Stomach (tissue), 9 donors: Measurements from ENCODE around the gene HTRA3. TPM values are rescaled to one million over a fixed set of nuclear protein-coding genes. Genes with fewer than 3 reads are reported as not detected.

Experiments
- DNase-seq, 2 donors: peaks; one replicate each; pipeline versions ENCODE4 v3.0.0 to v3.0.0-alpha.2; 2013 to 2019
- H3K27ac ChIP-seq, 5 donors: fragments of 200-600 bp in 4 of 5; sonication (generic) in 4 of 5; one replicate each; pipeline ENCODE4 v1.5.1; 2013 to 2019; ENCODE audit warnings: mild to moderate bottlenecking in 1 of 5, moderate library complexity in 1 of 5
- H3K27me3 ChIP-seq, 3 donors: fragments of 200-600 bp; sonication (generic); one replicate each; pipeline ENCODE4 v1.5.1; 2017 to 2019; ENCODE audit warnings: mixed run types in 1 of 3
- H3K36me3 ChIP-seq, 4 donors: fragments of 200-600 bp; sonication (generic); 1 replicate in 3 of 4; 2 replicates in 1 of 4; pipeline ENCODE4 v1.5.1; 2016 to 2019
- H3K4me1 ChIP-seq, 4 donors: fragments of 200-600 bp; sonication (generic); one replicate each; pipeline ENCODE4 v1.5.1; 2016 to 2019
- H3K4me3 ChIP-seq, 4 donors: fragments of 200-600 bp; sonication (generic) in 3 of 4; one replicate each; pipeline ENCODE4 v1.5.1; 2016 to 2019; ENCODE audit warnings: mild to moderate bottlenecking in 1 of 4
- H3K9me3 ChIP-seq, 4 donors: fragments of 200-600 bp; sonication (generic); one replicate each; pipeline ENCODE4 v1.5.1; 2016 to 2019
- EP300 ChIP-seq: sonication (generic); formaldehyde crosslinking; IDR thresholded peaks from one replicate; pipeline ENCODE4 v1.6.1; 2017; ENCODE audit warnings: antibody characterized with exemption
- POLR2A ChIP-seq, 4 donors: fragments of 450-650 bp; IDR thresholded peaks; one replicate each; pipeline ENCODE4 v1.6.1; 2016; ENCODE audit warnings: antibody characterized with exemption in 4 of 4, control low read depth in 2 of 4, mild to moderate bottlenecking in 1 of 4, moderate library complexity in 1 of 4
- POLR2AphosphoS5 ChIP-seq, 3 donors: sonication (generic); formaldehyde crosslinking; IDR thresholded peaks; one replicate each; pipeline ENCODE4 v1.6.1; 2016; ENCODE audit warnings: antibody characterized with exemption in 3 of 3
- WGBS, 5 donors: extraction: QIAGEN DNeasy Blood & Tissue Kit in 3 of 5; methylation state at CpG; one replicate each; pipeline versions ENCODE4 v1.1.5 to v1.1.7; 2013 to 2018; 5-methylcytosine and 5-hydroxymethylcytosine counted together
- intact Hi-C: fragments of 100-400 bp; cut with DNase I; formaldehyde crosslinking; loops from one replicate; pipeline ENCODE4 v1.15.1; 2023; ENCODE audit warnings: low total_unique reads
- polyA plus RNA-seq, 3 donors: library from polyadenylated mRNA; stranded (reverse); fragments of 200-250 nt; gene quantifications; one replicate each; pipeline ENCODE4 v1.2.3, GENCODE V29; 2013
- total RNA-seq, 5 donors: library from RNA; depleted of rRNA; stranded (reverse); fragments of >200 nt; gene quantifications; one replicate each; pipeline versions ENCODE4 v1.1.0 to v1.2.3, GENCODE V29; 2014 to 2016
- TF ChIP-seq, protein P1 (sequence below), 7 experiments: fragments of 450-650 bp in 4 of 7; fragments of 200-600 bp in 3 of 7; sonication (generic) in 3 of 7; IDR thresholded peaks; one replicate each; pipeline ENCODE4 v1.5.1; 2016 to 2019; ENCODE audit warnings: antibody characterized with exemption in 7 of 7, control low read depth in 2 of 7, mild to moderate bottlenecking in 1 of 7
- donor health status: healthy with polysubstance abuse.
- donor health status: Bipolar disorder and iron deficiency.
- donor health status: healthy.

The HTRA3 gene
- total and polyA plus RNA-seq, 8 donors: 6.6 to 26.8 (median 15.9) TPM

DNA sequence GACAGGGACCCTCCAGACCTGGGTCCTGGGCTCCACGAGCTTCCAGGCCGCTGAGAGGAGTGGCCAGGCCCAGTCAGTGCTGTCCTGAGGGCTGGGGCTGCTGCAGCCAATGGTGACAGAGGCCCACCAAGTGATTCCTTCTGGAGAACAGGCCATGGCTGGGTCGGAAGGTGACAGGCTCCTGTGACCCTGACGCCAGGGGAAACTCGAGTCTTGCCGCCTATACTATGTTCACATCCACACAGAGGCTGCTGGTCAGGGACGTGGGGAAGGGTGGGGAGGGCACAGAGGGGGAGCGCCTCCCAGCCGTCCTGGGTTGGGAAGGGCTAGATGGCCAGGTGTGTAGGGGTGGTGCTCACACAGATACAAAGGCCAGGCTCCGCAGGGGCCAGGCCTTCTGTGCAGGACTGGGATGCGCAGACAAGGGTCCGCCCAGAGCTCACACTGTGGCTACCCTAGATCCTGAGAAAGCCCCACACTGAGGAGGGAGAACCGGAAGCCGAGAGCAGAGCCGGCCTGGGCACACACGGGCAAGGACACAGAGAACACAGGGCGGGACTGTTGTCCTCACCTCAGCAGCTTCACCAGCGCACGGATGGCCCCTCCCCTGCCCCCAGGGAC lies 81.4 kb downstream of the HTRA3 start:
- Histone ChIP-seq H3K9me3 (no peaks in the 10 kb centered on the region), H3K4me3 (no peak overlapping the region), H3K4me1 (peaks cover 0 to 39% (median 27%) of the 10 kb centered on the region in 4 donors), H3K27ac (peak overlapping the region in 1 of 5 donors; percentile 15), H3K36me3 (no peaks in the 10 kb centered on the region), H3K27me3 (no peaks in the 10 kb centered on the region)
- no peak for TF ChIP-seq POLR2AphosphoS5 (IDR thresholded peaks at IDR 0.05)
- 79 to 90% (median 84%) methylated on average over 8 to 19 of the region's 19 CpGs for WGBS, 5 donors
- peak in 1 of 2 donors; percentile 24 for DNase-seq
- intact Hi-C loops: no loop called here

GRCh38 chr4:8351931-8352367 lies 82.4 kb downstream of the HTRA3 start:
- Histone ChIP-seq H3K9me3 (no peaks in the 10 kb centered on the region), H3K36me3 (no peaks in the 10 kb centered on the region), H3K27me3 (no peaks in the 10 kb centered on the region), H3K4me1 (peaks cover 0 to 39% (median 26%) of the 10 kb centered on the region in 4 donors), H3K4me3 (no peak overlapping the region), H3K27ac (peak overlapping the region in 2 of 5 donors; percentile 15 to 38)
- 20 to 39% (median 24%) methylated on average over 8 of the region's 8 CpGs for WGBS, 5 donors
- intact Hi-C loops: no loop called here
- peak; percentile 32 to 58 for DNase-seq
- TF ChIP-seq, protein P1, sequence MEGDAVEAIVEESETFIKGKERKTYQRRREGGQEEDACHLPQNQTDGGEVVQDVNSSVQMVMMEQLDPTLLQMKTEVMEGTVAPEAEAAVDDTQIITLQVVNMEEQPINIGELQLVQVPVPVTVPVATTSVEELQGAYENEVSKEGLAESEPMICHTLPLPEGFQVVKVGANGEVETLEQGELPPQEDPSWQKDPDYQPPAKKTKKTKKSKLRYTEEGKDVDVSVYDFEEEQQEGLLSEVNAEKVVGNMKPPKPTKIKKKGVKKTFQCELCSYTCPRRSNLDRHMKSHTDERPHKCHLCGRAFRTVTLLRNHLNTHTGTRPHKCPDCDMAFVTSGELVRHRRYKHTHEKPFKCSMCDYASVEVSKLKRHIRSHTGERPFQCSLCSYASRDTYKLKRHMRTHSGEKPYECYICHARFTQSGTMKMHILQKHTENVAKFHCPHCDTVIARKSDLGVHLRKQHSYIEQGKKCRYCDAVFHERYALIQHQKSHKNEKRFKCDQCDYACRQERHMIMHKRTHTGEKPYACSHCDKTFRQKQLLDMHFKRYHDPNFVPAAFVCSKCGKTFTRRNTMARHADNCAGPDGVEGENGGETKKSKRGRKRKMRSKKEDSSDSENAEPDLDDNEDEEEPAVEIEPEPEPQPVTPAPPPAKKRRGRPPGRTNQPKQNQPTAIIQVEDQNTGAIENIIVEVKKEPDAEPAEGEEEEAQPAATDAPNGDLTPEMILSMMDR (IDR thresholded peaks at IDR 0.05): no peak
- no peak for TF ChIP-seq POLR2AphosphoS5 (IDR thresholded peaks at IDR 0.05)

GRCh38 chr4:8352368-8353157 lies 83.0 kb downstream of the HTRA3 start:
- H3K9me3 ChIP-seq: no peaks in the 10 kb centered on the region
- TF ChIP-seq, protein P1 (IDR thresholded peaks at IDR 0.05): no peak
- TF ChIP-seq POLR2A (IDR thresholded peaks at IDR 0.05) (no peak), POLR2AphosphoS5 (IDR thresholded peaks at IDR 0.05) (no peak), EP300 (no peak)
- no peak overlapping the region for H3K4me3 ChIP-seq
- 67 to 87% (median 70%) methylated on average over 8 to 20 of the region's 20 CpGs for WGBS, 5 donors
- H3K4me1 ChIP-seq: peaks cover 0 to 39% (median 26%) of the 10 kb centered on the region in 4 donors
- H3K27ac ChIP-seq: peak overlapping the region in 1 of 5 donors; percentile 38
- no peaks in the 10 kb centered on the region for H3K36me3 ChIP-seq
- no peaks in the 10 kb centered on the region for H3K27me3 ChIP-seq
- no peak for DNase-seq
- intact Hi-C loops: no loop called here

DNA sequence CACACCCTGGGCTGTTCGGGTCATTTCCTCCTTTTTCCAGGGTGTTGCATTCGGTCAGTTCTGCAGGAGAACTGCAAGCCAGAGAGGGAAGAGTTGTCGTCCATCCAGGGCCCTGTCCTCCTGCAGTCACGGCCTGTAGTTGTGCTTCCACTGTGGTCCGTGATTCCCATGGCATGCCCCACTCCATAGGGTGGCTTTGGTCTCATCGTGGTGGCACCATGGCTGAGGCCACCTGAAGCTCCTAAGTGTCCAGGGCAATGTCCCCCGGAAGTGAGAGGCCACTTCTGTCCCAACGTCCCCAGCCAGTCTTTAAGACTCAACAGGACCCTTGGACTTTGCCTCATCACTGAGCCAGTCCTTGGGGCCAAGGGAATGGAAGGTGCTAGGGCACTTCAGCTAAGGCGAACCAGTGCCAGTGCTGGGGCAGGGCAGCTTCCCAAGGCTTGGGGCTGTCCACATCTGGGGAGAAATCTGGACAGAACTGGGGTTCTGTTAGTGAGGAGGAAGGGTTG lies 83.7 kb downstream of the HTRA3 start:
- TF ChIP-seq, protein P1 (IDR thresholded peaks at IDR 0.05): no peak
- TF ChIP-seq EP300 (no peak), POLR2AphosphoS5 (IDR thresholded peaks at IDR 0.05) (no peak), POLR2A (IDR thresholded peaks at IDR 0.05) (no peak)
- DNase-seq: no peak
- Histone ChIP-seq H3K4me3 (no peak overlapping the region), H3K36me3 (no peaks in the 10 kb centered on the region), H3K9me3 (no peaks in the 10 kb centered on the region), H3K27me3 (no peaks in the 10 kb centered on the region), H3K4me1 (peaks cover 0 to 39% (median 26%) of the 10 kb centered on the region in 4 donors), H3K27ac (no peak overlapping the region)
- intact Hi-C loops: no loop called here
- 82 to 90% (median 86%) methylated on average over 6 to 9 of the region's 9 CpGs for WGBS, 5 donors
